ENCODE results near the gene PRKN.

Gene PRKN

DNA sequence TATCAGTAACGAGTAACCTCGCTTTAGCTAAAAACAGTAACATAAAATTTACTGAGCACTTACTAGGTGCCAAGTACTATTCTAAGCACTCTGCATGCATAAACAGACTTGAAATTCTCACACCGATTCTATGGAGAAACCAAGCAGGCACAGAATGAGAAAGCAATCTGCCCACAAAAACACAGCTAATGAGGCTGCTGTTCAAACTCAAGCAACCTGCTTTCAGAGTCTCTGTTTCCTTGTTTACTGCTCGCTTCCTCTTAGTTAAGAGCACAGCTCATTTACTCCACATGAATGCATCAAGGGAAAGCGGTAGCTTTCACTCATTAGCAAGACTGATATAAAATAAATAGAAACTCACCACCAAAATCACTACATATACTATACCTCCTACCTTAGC lies 37.4 kb downstream of the PRKN start:
- no peak for DNase-seq
- no peak for TF ChIP-seq CTCF (IDR thresholded peaks at IDR 0.05)
- Mint-ChIP-seq H3K4me3 (no peak overlapping the region), H3K4me1 (peaks cover 42% of the 10 kb centered on the region), H3K9me3 (peaks cover 3% of the 10 kb centered on the region), H3K36me3 (ENCODE audit: low read depth) (peaks cover 5% of the 10 kb centered on the region), H3K27ac (no peak overlapping the region), H3K27me3 (ENCODE audit: low read depth, poor library complexity) (peaks cover 8% of the 10 kb centered on the region)

DNA sequence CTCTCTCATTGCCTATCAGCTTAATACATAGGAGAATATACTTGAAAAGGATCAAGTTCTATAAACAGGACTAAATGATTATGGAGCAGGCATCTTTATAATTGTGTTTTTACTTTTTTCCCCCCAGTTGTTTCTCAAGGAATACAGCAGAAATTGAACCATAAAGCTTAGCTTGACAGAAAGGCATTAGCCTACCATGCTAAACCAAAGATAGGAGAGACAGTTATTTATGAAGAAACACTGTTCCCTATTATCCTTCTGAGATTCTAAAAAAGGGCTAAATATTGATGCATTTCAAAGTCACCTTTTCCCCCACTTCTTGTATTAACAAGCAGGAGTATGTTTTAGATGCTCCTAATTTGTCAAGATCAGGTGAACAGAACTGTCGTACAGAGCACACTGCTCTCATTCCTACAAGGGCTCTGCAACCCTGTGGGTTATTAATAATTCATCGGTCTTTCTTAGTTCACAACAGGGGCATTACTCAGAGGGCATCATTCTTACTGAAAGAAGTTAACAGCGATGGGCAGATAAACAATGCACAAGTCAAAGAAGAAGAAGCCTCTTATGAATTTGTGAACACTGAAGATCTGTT lies 38.7 kb downstream of the PRKN start:
- H3K9me3 Mint-ChIP-seq = peaks cover 3% of the 10 kb centered on the region
- no peak for TF ChIP-seq CTCF (IDR thresholded peaks at IDR 0.05)
- H3K27ac Mint-ChIP-seq = no peak overlapping the region
- peaks cover 8% of the 10 kb centered on the region for H3K27me3 Mint-ChIP-seq (ENCODE audit: low read depth, poor library complexity)
- H3K36me3 Mint-ChIP-seq (ENCODE audit: low read depth) = peaks cover 5% of the 10 kb centered on the region
- H3K4me1 Mint-ChIP-seq = peaks cover 42% of the 10 kb centered on the region
- H3K4me3 Mint-ChIP-seq = no peak overlapping the region
- DNase-seq = no peak

- Mint-ChIP-seq H3K4me3 (no peak overlapping the region), H3K27me3 (ENCODE audit: low read depth, poor library complexity) (peaks cover 2% of the 10 kb centered on the region), H3K9me3 (peaks cover 3% of the 10 kb centered on the region), H3K27ac (no peak overlapping the region), H3K36me3 (ENCODE audit: low read depth) (peaks cover 5% of the 10 kb centered on the region), H3K4me1 (peaks cover 22% of the 10 kb centered on the region)
- DNase-seq = no peak
- TF ChIP-seq CTCF (IDR thresholded peaks at IDR 0.05) = no peak
These were observed 42.0 kb downstream of the PRKN start for GRCh38 chr6:162685586-162685985.

DNA sequence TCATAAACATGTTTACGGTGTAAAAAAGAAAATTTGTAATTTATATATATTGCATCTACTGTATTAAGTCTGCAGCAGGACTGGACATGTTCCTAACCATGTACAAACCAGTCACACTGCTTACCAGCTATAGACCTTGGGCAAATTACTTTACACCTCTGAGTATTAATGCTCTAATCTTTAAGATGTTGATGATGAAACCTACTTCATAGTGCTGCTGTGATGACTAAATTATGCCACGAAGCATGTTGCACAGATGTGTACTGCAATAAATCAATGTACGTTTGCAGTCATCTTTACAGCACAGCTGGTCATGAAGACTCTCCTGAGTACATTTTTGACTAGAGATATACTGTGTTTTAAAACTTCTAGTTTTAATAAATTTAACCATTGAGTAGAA lies 42.6 kb downstream of the PRKN start:
- peaks cover 3% of the 10 kb centered on the region for H3K9me3 Mint-ChIP-seq
- peaks cover 5% of the 10 kb centered on the region for H3K36me3 Mint-ChIP-seq (ENCODE audit: low read depth)
- H3K4me1 Mint-ChIP-seq = peaks cover 18% of the 10 kb centered on the region
- no peak for DNase-seq
- TF ChIP-seq CTCF (IDR thresholded peaks at IDR 0.05) = no peak
- peaks cover 2% of the 10 kb centered on the region for H3K27me3 Mint-ChIP-seq (ENCODE audit: low read depth, poor library complexity)
- H3K4me3 Mint-ChIP-seq = no peak overlapping the region
- H3K27ac Mint-ChIP-seq = no peak overlapping the region

- Mint-ChIP-seq H3K36me3 (ENCODE audit: low read depth) (peaks cover 5% of the 10 kb centered on the region), H3K27me3 (ENCODE audit: low read depth, poor library complexity) (peaks cover 2% of the 10 kb centered on the region), H3K27ac (no peak overlapping the region), H3K9me3 (peaks cover 3% of the 10 kb centered on the region), H3K4me1 (peaks cover 11% of the 10 kb centered on the region), H3K4me3 (no peak overlapping the region)
- no peak for TF ChIP-seq CTCF (IDR thresholded peaks at IDR 0.05)
- no peak for DNase-seq
These were observed 43.5 kb downstream of the PRKN start for GRCh38 chr6:162684052-162684451.

DNA sequence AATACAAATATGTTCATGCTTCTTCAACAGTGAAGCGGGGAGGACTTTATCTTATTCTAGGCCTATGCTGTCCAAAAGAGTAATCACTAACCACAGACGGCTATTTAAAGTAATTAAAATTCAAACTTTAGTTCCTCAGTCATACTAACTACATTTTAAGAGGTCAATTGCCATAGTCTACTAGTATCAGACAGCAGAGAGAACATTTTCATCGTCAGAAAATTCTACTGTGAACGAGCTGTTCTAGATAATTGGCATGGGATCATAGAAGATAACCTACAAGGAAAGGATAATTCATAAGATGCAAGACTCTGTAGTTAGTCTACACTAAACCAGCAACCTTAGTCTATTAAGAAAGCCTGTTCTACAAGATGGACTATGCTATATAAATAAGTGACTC lies 44.4 kb downstream of the PRKN start:
- Mint-ChIP-seq H3K9me3 (peaks cover 3% of the 10 kb centered on the region), H3K36me3 (ENCODE audit: low read depth) (peaks cover 5% of the 10 kb centered on the region), H3K4me3 (no peak overlapping the region), H3K27ac (no peak overlapping the region), H3K4me1 (peaks cover 5% of the 10 kb centered on the region), H3K27me3 (ENCODE audit: low read depth, poor library complexity) (peaks cover 2% of the 10 kb centered on the region)
- no peak for DNase-seq
- no peak for TF ChIP-seq CTCF (IDR thresholded peaks at IDR 0.05)

All from nephron progenitor cell (in vitro differentiated cells).